Suppressor macrophage treated with lipopolysaccharide for 4 hours (primary cell): ENCODE data around the gene ZNF100.
A peak's percentile ranks its signal among the peaks of the same experiment; 100 is the strongest.
"Not testable (repeated sequence)": the region's sequence is repeated elsewhere in the genome, so short reads cannot be mapped to it uniquely, and the experiment has no call there.

Experiments used
- DNase-seq: peaks from one replicate; pipeline ENCODE4 v3.0.0-alpha.2; 2020

Gene ZNF100

DNA sequence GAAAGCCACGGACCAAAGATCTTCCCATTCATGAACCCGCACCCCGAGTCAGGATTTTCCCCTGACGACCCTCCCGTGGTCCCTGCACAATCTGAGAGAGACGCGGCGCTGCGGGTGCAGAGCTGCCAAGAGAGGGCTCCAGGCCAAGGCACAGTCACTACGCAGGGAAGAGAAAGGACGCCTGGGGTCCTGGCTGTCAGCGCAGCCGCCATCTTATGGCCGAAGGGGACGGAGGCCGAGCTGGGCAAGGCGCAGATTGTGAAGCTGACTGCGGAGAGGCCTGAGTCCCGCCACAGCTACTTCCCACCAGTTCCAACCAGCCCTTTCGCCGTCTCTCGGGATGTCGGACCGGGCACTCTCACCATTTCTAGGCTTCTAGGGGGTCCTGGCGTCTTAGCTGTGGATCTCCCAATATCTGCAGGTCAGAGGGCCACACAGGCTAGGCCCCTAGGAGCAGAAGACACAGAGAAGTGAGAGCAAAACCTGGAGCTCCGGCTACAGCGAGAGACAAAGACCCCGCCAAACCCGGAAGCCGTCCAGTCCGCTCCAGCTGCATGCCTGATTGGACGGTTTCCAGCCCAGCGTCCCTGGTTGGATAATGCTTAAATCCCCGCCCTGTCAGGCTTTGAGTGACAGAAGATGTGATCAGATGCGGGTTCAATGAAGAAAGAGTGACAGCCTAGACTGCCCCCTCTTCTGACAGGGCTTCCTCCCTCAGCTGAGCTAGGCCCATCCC lies at the start of gene ZNF100:
Gene ZNF100 (minus strand): TSS at position 515 of the 736 bp plus-strand sequence. CDS start 150 bp downstream, at position 365.
- peak; percentile 93 for DNase-seq

DNA sequence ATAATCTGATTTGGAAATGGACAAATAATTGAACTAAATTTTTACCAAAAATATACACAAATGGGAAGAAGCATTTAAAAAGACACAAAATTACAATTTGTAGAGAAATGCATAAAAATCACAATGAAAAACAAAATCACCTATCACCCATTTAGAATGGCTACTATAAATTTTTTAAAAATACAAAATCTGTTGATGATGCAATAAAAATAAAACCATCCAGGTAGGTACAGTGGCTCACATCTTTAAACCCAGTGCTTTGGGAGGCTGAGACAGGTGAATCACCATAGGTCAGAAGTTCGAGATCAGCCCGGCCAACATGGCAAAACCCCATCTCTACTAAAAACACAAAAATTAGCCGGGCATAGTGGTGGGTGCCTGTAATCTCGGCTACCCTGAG lies 45.1 kb upstream of the ZNF100 start:
- DNase-seq = no peak

GRCh38 chr19:21808400-21809000 lies 41.1 kb upstream of the ZNF100 start:
- DNase-seq = not testable (repeated sequence)

DNA sequence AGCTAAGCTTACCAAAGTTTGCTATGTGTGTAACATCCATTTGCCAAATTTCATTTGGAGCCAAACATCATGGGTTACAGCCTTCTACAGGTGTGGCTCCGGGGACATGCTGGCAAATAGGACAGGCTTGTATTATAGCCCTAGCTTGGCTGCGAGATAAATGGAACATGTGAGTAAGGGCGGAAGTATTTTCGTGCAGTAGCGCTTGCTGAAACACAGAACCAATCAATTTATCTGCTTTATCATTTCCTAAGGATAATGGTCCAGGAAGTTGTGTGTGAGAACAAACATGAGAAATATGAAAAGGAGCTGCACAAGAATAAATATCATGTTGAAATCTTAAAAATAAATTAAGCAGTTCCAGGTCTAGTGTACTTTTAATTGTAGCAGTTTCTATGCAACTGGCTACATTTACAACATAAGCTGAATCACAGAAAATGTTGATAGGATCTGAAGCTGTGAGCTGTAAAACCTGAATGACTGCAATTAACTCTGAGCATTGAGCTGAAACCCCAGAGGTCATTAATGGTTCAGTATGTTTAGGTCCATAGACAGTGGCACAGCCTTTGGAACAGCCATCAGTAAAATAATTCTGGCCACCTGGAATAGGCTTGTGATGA lies 22.2 kb upstream of the ZNF100 start:
- DNase-seq = no peak

DNA sequence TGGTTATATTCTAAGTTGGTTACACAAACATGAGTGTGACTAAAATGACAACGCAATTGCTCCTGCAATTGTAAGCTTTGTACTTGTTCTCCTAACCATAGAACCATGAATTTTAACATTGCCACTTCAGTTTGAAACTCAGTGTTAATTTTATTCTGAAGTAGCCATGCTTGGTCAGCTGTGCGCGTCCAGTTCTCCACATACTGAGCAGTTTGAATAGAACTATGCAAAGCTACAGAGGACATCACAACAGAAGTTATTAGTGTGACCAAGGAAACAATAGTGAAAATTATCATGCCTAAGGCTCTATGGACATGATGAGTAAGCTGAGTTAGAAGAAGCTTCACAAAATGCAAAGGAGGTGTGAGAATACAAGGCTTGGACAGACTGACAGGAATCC lies 19.6 kb upstream of the ZNF100 start:
- no peak for DNase-seq

- DNase-seq = not testable (repeated sequence)
These were observed 8.4 kb upstream of the ZNF100 start for GRCh38 chr19:21775792-21776191.

- DNase-seq = not testable (repeated sequence)
These were observed 694 bp downstream of the ZNF100 start for GRCh38 chr19:21766705-21767064.

- no peak for DNase-seq
These were observed 2.2 kb downstream of the ZNF100 start for GRCh38 chr19:21765151-21765550.

- DNase-seq = not testable (repeated sequence)
These were observed 5.8 kb downstream of the ZNF100 start for GRCh38 chr19:21761547-21761946.

DNA sequence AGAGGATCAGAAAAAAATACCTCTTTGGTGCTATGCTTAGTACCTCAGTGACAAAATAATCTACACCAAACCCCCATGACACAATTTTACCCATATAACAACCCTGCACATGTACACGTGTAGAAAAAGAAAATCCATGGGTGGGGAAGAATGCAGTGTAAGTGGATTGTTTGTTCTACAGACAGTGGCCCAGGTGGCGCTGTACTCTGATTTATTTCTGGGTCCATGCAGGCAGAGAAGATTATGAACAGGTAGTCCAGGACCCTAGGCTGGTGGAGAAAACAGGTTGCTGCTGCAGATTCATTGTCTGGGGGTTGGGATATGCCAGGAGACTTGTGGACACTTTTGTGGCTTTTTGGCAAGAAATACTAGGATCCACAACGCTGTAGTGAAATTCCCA lies 9.1 kb downstream of the ZNF100 start:
- no peak for DNase-seq

- DNase-seq = not testable (repeated sequence)
These were observed 11.8 kb downstream of the ZNF100 start for GRCh38 chr19:21755555-21755954.

DNA sequence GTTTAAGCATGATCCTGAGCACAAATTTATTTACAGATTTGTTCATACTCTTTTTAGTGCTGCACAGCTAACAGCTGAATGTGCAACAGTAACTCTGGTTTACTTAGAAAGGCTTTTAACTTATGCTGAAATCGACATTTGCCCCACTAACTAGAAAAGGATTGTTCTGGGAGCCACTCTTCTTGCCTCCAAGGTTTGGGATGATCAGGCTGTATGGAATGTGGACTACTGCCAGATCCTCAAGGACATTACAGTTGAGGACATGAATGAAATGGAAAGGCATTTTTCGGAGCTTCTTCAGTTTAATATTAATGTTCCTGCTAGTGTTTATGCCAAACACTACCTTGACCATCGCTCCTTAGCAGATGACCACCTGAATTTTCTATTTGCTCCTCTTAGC lies 16.0 kb downstream of the ZNF100 start:
- DNase-seq = no peak

- DNase-seq = no peak
These were observed 16.7 kb downstream of the ZNF100 start for GRCh38 chr19:21750586-21751128.

DNA sequence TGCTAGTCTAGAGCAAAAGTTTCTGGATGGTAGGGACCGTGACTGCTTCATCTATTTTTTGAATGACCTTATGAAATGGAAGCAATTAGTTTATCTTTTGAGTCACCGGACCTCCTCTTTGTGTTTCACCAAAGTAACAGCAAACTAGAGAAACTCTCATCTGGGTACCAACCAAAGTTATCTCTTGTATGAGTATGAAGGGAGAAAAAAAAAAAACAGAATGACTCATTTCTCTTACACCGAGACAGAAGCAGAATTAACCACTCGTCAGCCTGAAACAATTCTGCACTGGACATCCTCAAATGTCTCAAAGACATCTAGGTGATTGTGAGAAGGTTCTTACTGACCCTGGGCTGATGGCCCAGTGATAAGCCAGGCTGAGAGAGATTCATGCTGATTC lies 18.3 kb downstream of the ZNF100 start:
- DNase-seq = no peak

DNA sequence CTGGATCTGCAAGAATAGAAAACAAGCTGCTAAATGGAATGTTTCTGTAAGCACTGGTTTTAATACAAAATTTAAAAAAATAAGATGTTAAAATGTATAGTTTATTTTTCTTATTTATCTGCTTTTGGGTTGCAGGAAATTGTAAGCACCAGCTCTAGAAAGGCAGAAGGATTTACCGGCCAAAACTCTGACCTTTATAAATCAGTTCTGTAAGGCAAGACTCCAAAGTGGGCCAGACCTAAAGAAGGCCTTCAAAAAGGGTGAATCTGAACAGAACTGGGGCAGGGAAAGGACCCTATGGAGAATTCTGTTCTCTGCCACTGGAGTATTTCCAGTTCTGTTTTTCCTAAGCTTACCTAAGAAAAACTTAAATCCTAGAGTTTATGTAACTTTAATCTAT lies 19.3 kb downstream of the ZNF100 start:
- DNase-seq = no peak

DNA sequence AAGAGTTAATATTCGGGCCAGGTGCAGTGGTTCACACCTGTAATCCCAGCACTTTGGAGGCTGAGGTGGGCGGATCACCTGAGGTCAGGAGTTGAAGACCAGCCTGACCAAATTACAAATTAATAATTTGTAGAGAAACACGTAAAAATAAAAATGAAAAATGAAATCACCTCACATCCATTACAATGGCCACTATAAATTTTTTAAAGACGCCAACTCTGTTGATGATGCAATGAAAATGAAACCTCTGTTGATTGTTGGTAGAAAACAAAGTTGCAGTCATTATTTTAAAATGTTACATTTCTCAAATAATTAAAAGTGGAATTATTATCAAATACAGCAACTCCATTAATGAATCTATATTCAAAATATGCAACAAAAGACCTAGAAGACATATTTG lies 26.8 kb downstream of the ZNF100 start:
- no peak for DNase-seq

- DNase-seq = not testable (repeated sequence)
These were observed 40.2 kb downstream of the ZNF100 start for GRCh38 chr19:21726942-21727747.

- no peak for DNase-seq
These were observed 53.6 kb downstream of the ZNF100 start for GRCh38 chr19:21713761-21714160.

- DNase-seq = no peak
These were observed 57.9 kb downstream of the ZNF100 start for GRCh38 chr19:21709464-21709863.

GRCh38 chr19:21707878-21708277 lies 59.5 kb downstream of the ZNF100 start:
- not testable (repeated sequence) for DNase-seq

- DNase-seq = no peak
These were observed 60.3 kb downstream of the ZNF100 start for GRCh38 chr19:21707065-21707464.

DNA sequence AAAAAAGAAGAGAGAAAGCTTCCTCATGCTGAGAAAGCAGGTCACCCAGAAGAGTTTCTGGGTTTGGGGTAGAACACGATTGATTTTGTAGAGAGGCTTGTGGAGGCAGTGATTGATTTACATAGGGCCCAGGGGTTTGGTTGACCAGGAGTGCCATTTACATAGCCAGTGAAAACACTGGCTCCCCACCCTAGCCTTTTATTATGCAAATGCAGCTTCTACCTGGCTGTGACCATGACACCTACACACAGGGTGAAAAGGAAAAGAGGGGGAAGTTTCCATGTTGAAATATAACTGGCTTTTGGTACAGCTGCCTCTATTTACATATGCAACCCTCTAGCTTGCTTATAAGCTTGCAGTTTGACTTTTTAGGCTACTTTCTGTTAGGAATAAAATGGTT lies 62.0 kb downstream of the ZNF100 start:
- no peak for DNase-seq

DNA sequence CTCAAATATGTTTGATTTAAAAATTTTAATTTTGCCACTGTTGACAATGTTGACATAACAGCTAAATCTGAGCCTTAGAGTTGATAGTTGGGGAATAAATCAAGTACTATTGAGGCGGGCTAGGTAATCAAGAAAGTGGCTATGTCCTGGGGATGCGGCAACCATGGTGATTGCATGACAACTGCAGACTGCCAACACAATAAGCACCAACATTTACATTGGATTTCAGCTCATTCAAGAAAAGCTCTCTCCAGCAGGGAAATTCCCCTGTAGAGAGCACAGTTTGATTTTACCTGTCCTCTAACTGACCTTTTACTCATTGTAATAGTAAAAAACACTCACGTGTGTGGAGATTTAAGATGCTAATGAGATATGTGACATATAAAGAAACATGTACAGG lies 63.1 kb downstream of the ZNF100 start:
- no peak for DNase-seq
